ENCODE results near the gene LASP1.

DNA sequence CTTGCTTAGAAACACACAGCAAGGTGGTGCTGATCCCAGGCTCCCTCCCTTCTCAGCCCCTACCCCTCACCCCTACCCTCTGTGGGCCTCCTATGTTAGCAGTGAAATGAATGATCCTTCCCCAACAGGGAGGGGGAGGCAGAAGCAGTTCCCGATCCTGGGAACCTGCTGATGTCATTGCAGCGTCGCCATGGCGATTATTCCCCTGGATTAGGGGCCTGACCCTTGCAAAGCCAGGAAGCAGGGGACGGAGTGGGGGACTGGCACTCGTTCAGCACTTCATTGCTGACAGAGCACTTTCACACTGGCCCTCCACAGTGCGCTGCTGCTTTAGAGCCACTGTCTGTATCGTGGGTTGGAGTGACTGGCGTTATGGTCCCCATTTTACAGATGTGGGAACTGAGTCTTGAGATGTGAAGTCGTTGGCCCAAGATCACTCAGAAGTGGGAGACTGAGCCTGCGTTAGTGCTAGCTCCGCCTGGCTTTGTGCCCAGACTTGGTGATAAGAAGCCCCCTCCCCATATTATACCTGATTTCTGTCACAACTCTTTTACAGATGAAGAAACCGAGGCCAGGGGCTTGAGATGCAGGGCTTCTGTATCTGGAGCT lies 26.6 kb downstream of the LASP1 start:
- TF ChIP-seq, protein P1, sequence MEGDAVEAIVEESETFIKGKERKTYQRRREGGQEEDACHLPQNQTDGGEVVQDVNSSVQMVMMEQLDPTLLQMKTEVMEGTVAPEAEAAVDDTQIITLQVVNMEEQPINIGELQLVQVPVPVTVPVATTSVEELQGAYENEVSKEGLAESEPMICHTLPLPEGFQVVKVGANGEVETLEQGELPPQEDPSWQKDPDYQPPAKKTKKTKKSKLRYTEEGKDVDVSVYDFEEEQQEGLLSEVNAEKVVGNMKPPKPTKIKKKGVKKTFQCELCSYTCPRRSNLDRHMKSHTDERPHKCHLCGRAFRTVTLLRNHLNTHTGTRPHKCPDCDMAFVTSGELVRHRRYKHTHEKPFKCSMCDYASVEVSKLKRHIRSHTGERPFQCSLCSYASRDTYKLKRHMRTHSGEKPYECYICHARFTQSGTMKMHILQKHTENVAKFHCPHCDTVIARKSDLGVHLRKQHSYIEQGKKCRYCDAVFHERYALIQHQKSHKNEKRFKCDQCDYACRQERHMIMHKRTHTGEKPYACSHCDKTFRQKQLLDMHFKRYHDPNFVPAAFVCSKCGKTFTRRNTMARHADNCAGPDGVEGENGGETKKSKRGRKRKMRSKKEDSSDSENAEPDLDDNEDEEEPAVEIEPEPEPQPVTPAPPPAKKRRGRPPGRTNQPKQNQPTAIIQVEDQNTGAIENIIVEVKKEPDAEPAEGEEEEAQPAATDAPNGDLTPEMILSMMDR (IDR thresholded peaks at IDR 0.05) = no peak
- TF ChIP-seq POLR2A (IDR thresholded peaks at IDR 0.05) = no peak

All from esophagus squamous epithelium (tissue), 4 donors.